ENCODE measurements around the gene STXBP6.

Gene STXBP6

DNA sequence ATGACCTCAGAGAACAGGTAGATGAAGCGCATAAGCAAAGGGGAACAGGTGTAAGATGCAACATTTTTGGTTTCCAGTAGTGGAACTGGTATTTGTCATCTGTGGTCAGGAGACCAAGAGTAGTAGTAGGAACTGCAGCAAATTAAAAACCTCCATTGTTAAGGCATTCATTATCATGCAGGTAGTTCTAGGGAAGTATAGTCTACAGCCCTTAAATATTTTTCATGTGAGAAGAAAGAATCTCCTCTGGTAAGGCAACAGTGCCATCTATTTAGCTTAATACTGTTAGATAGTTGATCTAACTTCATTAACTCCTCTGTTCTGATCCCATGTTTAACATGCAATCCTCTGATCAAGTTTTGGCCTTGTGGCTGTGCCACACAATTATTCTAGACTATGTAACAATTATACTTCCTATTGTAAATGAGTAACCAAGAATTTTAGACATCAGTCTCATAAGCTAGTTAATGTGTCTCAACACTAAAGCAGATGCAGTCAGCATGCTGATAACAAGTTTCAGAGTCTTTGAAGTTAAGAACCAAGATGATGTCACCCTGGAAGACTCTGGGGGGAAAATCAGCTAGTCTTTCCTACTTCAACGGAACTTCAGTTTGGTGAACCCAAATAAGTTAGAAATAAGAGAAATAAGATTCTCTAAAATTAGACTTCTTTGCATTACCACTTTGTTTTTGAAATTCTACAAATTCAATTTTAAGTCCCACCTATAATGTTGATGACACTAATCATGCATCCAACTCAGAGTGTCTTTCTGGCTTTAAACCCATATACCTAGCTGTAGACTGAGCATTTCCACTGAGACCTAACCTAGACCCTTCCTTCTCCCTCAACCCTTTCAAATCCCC is 70.9 kb downstream of the STXBP6 start:
- Histone ChIP-seq H3K27ac (no peak overlapping the region), H3K4me3 (no peak overlapping the region)
- TF ChIP-seq, protein P1, sequence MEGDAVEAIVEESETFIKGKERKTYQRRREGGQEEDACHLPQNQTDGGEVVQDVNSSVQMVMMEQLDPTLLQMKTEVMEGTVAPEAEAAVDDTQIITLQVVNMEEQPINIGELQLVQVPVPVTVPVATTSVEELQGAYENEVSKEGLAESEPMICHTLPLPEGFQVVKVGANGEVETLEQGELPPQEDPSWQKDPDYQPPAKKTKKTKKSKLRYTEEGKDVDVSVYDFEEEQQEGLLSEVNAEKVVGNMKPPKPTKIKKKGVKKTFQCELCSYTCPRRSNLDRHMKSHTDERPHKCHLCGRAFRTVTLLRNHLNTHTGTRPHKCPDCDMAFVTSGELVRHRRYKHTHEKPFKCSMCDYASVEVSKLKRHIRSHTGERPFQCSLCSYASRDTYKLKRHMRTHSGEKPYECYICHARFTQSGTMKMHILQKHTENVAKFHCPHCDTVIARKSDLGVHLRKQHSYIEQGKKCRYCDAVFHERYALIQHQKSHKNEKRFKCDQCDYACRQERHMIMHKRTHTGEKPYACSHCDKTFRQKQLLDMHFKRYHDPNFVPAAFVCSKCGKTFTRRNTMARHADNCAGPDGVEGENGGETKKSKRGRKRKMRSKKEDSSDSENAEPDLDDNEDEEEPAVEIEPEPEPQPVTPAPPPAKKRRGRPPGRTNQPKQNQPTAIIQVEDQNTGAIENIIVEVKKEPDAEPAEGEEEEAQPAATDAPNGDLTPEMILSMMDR (IDR thresholded peaks at IDR 0.05), result no peak
- DNase-seq (ENCODE audit: low spot score), result no peak

GRCh38 chr14:24976602-24977001 is 73.3 kb downstream of the STXBP6 start:
- Histone ChIP-seq H3K27ac (no peak overlapping the region), H3K4me3 (no peak overlapping the region)
- TF ChIP-seq, protein P1 (IDR thresholded peaks at IDR 0.05), result no peak
- DNase-seq (ENCODE audit: low spot score), result no peak

- TF ChIP-seq, protein P1 (IDR thresholded peaks at IDR 0.05), result no peak
- Histone ChIP-seq H3K27ac (no peak overlapping the region), H3K4me3 (no peak overlapping the region)
- no peak for DNase-seq (ENCODE audit: low spot score)
Observed at GRCh38 chr14:24975393-24975792, 74.6 kb downstream of the STXBP6 start.

DNA sequence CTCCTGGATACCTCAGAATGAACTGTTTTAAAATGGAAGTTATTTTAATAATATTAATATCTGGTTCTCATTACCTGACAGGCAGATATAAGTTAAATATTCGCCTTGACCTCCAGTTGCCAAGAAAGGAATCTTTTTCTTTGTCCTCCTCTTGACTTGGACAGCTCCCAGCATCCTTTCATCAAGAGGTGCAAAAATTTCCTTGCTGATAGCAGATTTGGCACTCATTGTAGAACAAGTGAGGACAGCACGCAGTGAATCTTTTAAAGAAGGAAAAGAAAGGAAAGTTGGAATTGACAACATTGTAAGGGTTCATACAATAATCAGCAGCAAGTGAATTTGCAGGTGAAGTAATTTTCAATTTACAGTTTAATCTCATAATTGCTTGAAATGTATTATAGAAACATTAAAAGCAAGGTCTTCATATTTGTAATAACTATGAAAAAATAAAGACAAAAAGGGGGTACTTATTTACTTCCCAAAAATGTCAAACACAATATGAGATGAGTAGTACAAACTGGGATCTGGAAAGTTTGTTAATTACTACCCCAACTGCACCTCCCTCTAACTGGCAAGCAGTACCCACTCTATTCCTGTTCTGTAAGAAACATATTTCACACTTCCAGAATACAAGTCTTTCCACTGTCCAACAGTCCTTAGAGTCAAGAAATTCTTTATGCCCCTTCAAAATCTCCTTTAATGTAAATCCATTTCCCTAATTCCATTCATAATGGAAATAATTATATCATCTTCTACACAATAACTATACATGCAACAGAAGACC is 75.2 kb downstream of the STXBP6 start:
- no peak overlapping the region for H3K4me3 ChIP-seq
- DNase-seq (ENCODE audit: low spot score), result no peak
- TF ChIP-seq, protein P1 (IDR thresholded peaks at IDR 0.05), result no peak
- H3K27ac ChIP-seq, result no peak overlapping the region

GRCh38 chr14:24972844-24973243 is 77.1 kb downstream of the STXBP6 start:
- no peak for DNase-seq (ENCODE audit: low spot score)
- no peak overlapping the region for H3K4me3 ChIP-seq
- TF ChIP-seq, protein P1 (IDR thresholded peaks at IDR 0.05), result no peak
- no peak overlapping the region for H3K27ac ChIP-seq

- no peak overlapping the region for H3K27ac ChIP-seq
- no peak overlapping the region for H3K4me3 ChIP-seq
- TF ChIP-seq, protein P1 (IDR thresholded peaks at IDR 0.05), result no peak
- no peak for DNase-seq (ENCODE audit: low spot score)
Observed at GRCh38 chr14:24971255-24971654, 78.7 kb downstream of the STXBP6 start.

Measured in coronary artery (tissue), 2 donors.